ENCODE measurements around the gene SUMF2.
"Not testable (repeated sequence)": the region's sequence is repeated elsewhere in the genome, so short reads cannot be mapped to it uniquely, and the experiment has no call there.

The SUMF2 gene

GRCh38 chr7:56077681-56078080 is 13.6 kb downstream of the SUMF2 start:
- no peak for DNase-seq (ENCODE audit: low read depth)
- H3K4me3 ChIP-seq (ENCODE audit: low read depth, low read length), result no peak overlapping the region
- TF ChIP-seq CTCF (IDR thresholded peaks at IDR 0.05; ENCODE audit: low read depth, low read length, missing control alignments), result no peak

- no peak overlapping the region for H3K4me3 ChIP-seq (ENCODE audit: low read depth, low read length)
- DNase-seq (ENCODE audit: low read depth), result no peak
- TF ChIP-seq CTCF (IDR thresholded peaks at IDR 0.05; ENCODE audit: low read depth, low read length, missing control alignments), result no peak
These were observed 14.1 kb downstream of the SUMF2 start for GRCh38 chr7:56078196-56078595.

GRCh38 chr7:56079450-56080185 is 15.5 kb downstream of the SUMF2 start:
- no peak overlapping the region for H3K4me3 ChIP-seq (ENCODE audit: low read depth, low read length)
- TF ChIP-seq CTCF (IDR thresholded peaks at IDR 0.05; ENCODE audit: low read depth, low read length, missing control alignments), result no peak
- DNase-seq (ENCODE audit: low read depth), result no peak

GRCh38 chr7:56080726-56081435 is 16.8 kb downstream of the SUMF2 start:
- not testable (repeated sequence) for DNase-seq (ENCODE audit: low read depth); H3K4me3 ChIP-seq (ENCODE audit: low read depth, low read length)

- no peak overlapping the region for H3K4me3 ChIP-seq (ENCODE audit: low read depth, low read length)
- DNase-seq (ENCODE audit: low read depth), result no peak
- no peak for TF ChIP-seq CTCF (IDR thresholded peaks at IDR 0.05; ENCODE audit: low read depth, low read length, missing control alignments)
These were observed 17.7 kb downstream of the SUMF2 start for GRCh38 chr7:56081626-56082340.

- no peak for TF ChIP-seq CTCF (IDR thresholded peaks at IDR 0.05; ENCODE audit: low read depth, low read length, missing control alignments)
These were observed 19.2 kb downstream of the SUMF2 start for GRCh38 chr7:56083150-56083785.

GRCh38 chr7:56086761-56087160 is 22.7 kb downstream of the SUMF2 start:
- no peak for TF ChIP-seq CTCF (IDR thresholded peaks at IDR 0.05; ENCODE audit: low read depth, low read length, missing control alignments)
- no peak for DNase-seq (ENCODE audit: low read depth)
- H3K4me3 ChIP-seq (ENCODE audit: low read depth, low read length), result no peak overlapping the region

More at GRCh38 chr7:56083150-56083785, 19.2 kb downstream of the SUMF2 start:
- no peak overlapping the region for H3K4me3 ChIP-seq (ENCODE audit: low read depth, low read length)
- no peak for DNase-seq (ENCODE audit: low read depth)

Measured in GM12864 (cell line).